NB4 (cell line): ENCODE measurements around the gene TLR4.

Experiments used
- MYC ChIP-seq: IDR thresholded peaks from 2 replicates; pipeline ENCODE4 v1.6.1; 2011; ENCODE audit warnings: low read depth, low read length
- POLR2A ChIP-seq: IDR thresholded peaks from 2 replicates; pipeline ENCODE4 v1.6.1; 2011; ENCODE audit warnings: mild to moderate bottlenecking; ENCODE audit not compliant: insufficient read length; ENCODE audit errors: extremely low read depth
- TF ChIP-seq, protein P1 (sequence below): IDR thresholded peaks from 2 replicates; pipeline ENCODE4 v1.6.1; 2011; ENCODE audit warnings: low read depth, low read length
- TF ChIP-seq, protein P2 (sequence below): IDR thresholded peaks from one replicate; pipeline ENCODE4 v1.5.1; 2012; ENCODE audit warnings: low read depth, low read length

- TF ChIP-seq, protein P1, sequence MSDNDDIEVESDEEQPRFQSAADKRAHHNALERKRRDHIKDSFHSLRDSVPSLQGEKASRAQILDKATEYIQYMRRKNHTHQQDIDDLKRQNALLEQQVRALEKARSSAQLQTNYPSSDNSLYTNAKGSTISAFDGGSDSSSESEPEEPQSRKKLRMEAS = no peak
- TF ChIP-seq, protein P2, sequence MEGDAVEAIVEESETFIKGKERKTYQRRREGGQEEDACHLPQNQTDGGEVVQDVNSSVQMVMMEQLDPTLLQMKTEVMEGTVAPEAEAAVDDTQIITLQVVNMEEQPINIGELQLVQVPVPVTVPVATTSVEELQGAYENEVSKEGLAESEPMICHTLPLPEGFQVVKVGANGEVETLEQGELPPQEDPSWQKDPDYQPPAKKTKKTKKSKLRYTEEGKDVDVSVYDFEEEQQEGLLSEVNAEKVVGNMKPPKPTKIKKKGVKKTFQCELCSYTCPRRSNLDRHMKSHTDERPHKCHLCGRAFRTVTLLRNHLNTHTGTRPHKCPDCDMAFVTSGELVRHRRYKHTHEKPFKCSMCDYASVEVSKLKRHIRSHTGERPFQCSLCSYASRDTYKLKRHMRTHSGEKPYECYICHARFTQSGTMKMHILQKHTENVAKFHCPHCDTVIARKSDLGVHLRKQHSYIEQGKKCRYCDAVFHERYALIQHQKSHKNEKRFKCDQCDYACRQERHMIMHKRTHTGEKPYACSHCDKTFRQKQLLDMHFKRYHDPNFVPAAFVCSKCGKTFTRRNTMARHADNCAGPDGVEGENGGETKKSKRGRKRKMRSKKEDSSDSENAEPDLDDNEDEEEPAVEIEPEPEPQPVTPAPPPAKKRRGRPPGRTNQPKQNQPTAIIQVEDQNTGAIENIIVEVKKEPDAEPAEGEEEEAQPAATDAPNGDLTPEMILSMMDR = no peak
- TF ChIP-seq POLR2A = no peak
- no peak for TF ChIP-seq MYC
Observed at GRCh38 chr9:117679416-117679815, 24.8 kb upstream of the TLR4 start.
